ENCODE results near the gene MAPK8IP1. TPM values are rescaled to one million over a fixed set of nuclear protein-coding genes. Genes with fewer than 3 reads are reported as not detected.

The MAPK8IP1 gene
- polyA plus RNA-seq, 1 donor from 2014 or later, result 58.8 TPM

GRCh38 chr11:45933131-45933831, 47.8 kb downstream of the MAPK8IP1 start:
- H3K9ac ChIP-seq (ENCODE audit: low read length), result no peak overlapping the region
- H3K36me3 ChIP-seq (ENCODE audit: insufficient read depth, low read length), result peaks cover 11% of the 10 kb centered on the region
- no peaks in the 10 kb centered on the region for H3K27me3 ChIP-seq (ENCODE audit: insufficient read depth, low read depth, low read length)
- no peaks in the 10 kb centered on the region for H3K79me2 ChIP-seq (replicated peaks; ENCODE audit: insufficient read depth, low read length)
- H3K4me3 ChIP-seq (ENCODE audit: low read length), result no peak overlapping the region
- TF ChIP-seq EP300 (conservative IDR thresholded peaks at IDR 0.05; ENCODE audit: poor library complexity, severe bottlenecking) (no peak), EZH2 (IDR thresholded peaks at IDR 0.05; ENCODE audit: borderline replicate concordance, insufficient read depth, low read length, poor library complexity, severe bottlenecking) (no peak)
- no peaks in the 10 kb centered on the region for H3K9me2 ChIP-seq (ENCODE audit: insufficient read depth, low read length)
- no peaks in the 10 kb centered on the region for H4K20me1 ChIP-seq (ENCODE audit: insufficient read depth)
- no peaks in the 10 kb centered on the region for H3K9me3 ChIP-seq (ENCODE audit: low read length)
- H3F3A ChIP-seq (ENCODE audit: insufficient read depth, low read length, poor library complexity, severe bottlenecking), result no peaks in the 10 kb centered on the region
- no peak overlapping the region for H3K27ac ChIP-seq (ENCODE audit: low read length)
- H2AFZ ChIP-seq (ENCODE audit: low read depth, low read length), result no peak overlapping the region
- H3K4me2 ChIP-seq (ENCODE audit: low read length), result no peak overlapping the region

- no peaks in the 10 kb centered on the region for H3K27me3 ChIP-seq (ENCODE audit: insufficient read depth, low read depth, low read length)
- H3F3A ChIP-seq (ENCODE audit: insufficient read depth, low read length, poor library complexity, severe bottlenecking), result no peaks in the 10 kb centered on the region
- no peak overlapping the region for H3K4me2 ChIP-seq (ENCODE audit: low read length)
- no peak overlapping the region for H2AFZ ChIP-seq (ENCODE audit: low read depth, low read length)
- no peaks in the 10 kb centered on the region for H3K79me2 ChIP-seq (replicated peaks; ENCODE audit: insufficient read depth, low read length)
- H3K4me3 ChIP-seq (ENCODE audit: low read length), result no peak overlapping the region
- no peak overlapping the region for H3K27ac ChIP-seq (ENCODE audit: low read length)
- peaks cover 11% of the 10 kb centered on the region for H3K36me3 ChIP-seq (ENCODE audit: insufficient read depth, low read length)
- H3K9me2 ChIP-seq (ENCODE audit: insufficient read depth, low read length), result no peaks in the 10 kb centered on the region
- H3K9ac ChIP-seq (ENCODE audit: low read length), result no peak overlapping the region
- H3K9me3 ChIP-seq (ENCODE audit: low read length), result no peaks in the 10 kb centered on the region
- no peak for TF ChIP-seq CTCF (IDR thresholded peaks at IDR 0.05; ENCODE audit: poor library complexity, severe bottlenecking)
- TF ChIP-seq, protein P1, sequence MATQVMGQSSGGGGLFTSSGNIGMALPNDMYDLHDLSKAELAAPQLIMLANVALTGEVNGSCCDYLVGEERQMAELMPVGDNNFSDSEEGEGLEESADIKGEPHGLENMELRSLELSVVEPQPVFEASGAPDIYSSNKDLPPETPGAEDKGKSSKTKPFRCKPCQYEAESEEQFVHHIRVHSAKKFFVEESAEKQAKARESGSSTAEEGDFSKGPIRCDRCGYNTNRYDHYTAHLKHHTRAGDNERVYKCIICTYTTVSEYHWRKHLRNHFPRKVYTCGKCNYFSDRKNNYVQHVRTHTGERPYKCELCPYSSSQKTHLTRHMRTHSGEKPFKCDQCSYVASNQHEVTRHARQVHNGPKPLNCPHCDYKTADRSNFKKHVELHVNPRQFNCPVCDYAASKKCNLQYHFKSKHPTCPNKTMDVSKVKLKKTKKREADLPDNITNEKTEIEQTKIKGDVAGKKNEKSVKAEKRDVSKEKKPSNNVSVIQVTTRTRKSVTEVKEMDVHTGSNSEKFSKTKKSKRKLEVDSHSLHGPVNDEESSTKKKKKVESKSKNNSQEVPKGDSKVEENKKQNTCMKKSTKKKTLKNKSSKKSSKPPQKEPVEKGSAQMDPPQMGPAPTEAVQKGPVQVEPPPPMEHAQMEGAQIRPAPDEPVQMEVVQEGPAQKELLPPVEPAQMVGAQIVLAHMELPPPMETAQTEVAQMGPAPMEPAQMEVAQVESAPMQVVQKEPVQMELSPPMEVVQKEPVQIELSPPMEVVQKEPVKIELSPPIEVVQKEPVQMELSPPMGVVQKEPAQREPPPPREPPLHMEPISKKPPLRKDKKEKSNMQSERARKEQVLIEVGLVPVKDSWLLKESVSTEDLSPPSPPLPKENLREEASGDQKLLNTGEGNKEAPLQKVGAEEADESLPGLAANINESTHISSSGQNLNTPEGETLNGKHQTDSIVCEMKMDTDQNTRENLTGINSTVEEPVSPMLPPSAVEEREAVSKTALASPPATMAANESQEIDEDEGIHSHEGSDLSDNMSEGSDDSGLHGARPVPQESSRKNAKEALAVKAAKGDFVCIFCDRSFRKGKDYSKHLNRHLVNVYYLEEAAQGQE (IDR thresholded peaks at IDR 0.05; ENCODE audit: borderline replicate concordance), result no peak
- no peak for TF ChIP-seq SMC3 (conservative IDR thresholded peaks at IDR 0.05; ENCODE audit: poor library complexity)
- no peak for TF ChIP-seq EP300 (conservative IDR thresholded peaks at IDR 0.05; ENCODE audit: poor library complexity, severe bottlenecking)
- no peak for TF ChIP-seq RAD21 (conservative IDR thresholded peaks at IDR 0.05)
- no peak for TF ChIP-seq POLR2AphosphoS5 (IDR thresholded peaks at IDR 0.05)
- TF ChIP-seq MXI1 (conservative IDR thresholded peaks at IDR 0.05; ENCODE audit: poor library complexity, severe bottlenecking), result no peak
- TF ChIP-seq EZH2 (IDR thresholded peaks at IDR 0.05; ENCODE audit: borderline replicate concordance, insufficient read depth, low read length, poor library complexity, severe bottlenecking), result no peak
- no peak for TF ChIP-seq TAF1 (IDR thresholded peaks at IDR 0.05; ENCODE audit: low read depth)
- no peaks in the 10 kb centered on the region for H4K20me1 ChIP-seq (ENCODE audit: insufficient read depth)
Observed at GRCh38 chr11:45933846-45934579, 48.6 kb downstream of the MAPK8IP1 start.
